Activated T-cell treated with anti-CD3 and anti-CD28 coated beads, Interleukin-2, amount 50 U/mL, for 4 hours (primary cell): Measurements from ENCODE around the gene HTRA2. TPM values are rescaled to one million over a fixed set of nuclear protein-coding genes. Genes with fewer than 3 reads are reported as not detected.
"Not testable (repeated sequence)": the region's sequence is repeated elsewhere in the genome, so short reads cannot be mapped to it uniquely, and the experiment has no call there.

Experiments
- ATAC-seq, 2 donors: fragments of 200-7000 bp; cut with Tn5 transposase; one replicate each; pipeline ENCODE4 v1.10.0; 2021
- DNase-seq: peaks from one replicate; pipeline ENCODE4 v3.0.0-alpha.2; 2020
- H3K27me3 Mint-ChIP-seq: one replicate; pipeline ENCODE4 v1.8.0; 2021; ENCODE audit warnings: low read depth, mixed read lengths
- H3K36me3 Mint-ChIP-seq: one replicate; pipeline ENCODE4 v1.8.0; 2022; ENCODE audit warnings: mixed read lengths; ENCODE audit not compliant: insufficient read depth
- H3K4me1 Mint-ChIP-seq: one replicate; pipeline ENCODE4 v1.8.0; 2021; ENCODE audit warnings: low read depth, mixed read lengths
- H3K4me3 Mint-ChIP-seq: one replicate; pipeline ENCODE4 v1.8.0; 2021; ENCODE audit warnings: mild to moderate bottlenecking, moderate library complexity, mixed read lengths
- H3K9me3 Mint-ChIP-seq: one replicate; pipeline ENCODE4 v1.8.0; 2021; ENCODE audit warnings: mixed read lengths
- total RNA-seq, 3 donors: library from RNA; stranded (reverse); gene quantifications; one replicate each; pipeline ENCODE4 v1.2.1, GENCODE V29; 2021

The HTRA2 gene
- 10 to 100 TPM; 46.2 to 54.6 (median 50.5) TPM for total RNA-seq

- peak; percentile 91 to 93 for ATAC-seq
- Mint-ChIP-seq H3K9me3 (no peaks in the 10 kb centered on the region), H3K4me3 (peak within 1 kb of the TSS; percentile 99), H3K4me1 (peaks cover 42% of the 10 kb centered on the region), H3K36me3 (peaks cover 39% of the 10 kb centered on the region), H3K27me3 (no peaks in the 10 kb centered on the region)
- DNase-seq: peak; percentile 78
Measured at GRCh38 chr2:74529357-74530238, at the start of gene HTRA2, which contains the start of gene AUP1. HTRA2 (plus strand) TSS chr2:74529933; CDS start chr2:74530007, 74 bp downstream. AUP1 (minus strand) TSS chr2:74529706; CDS start chr2:74529629, 77 bp downstream.

- peak overlapping the region; percentile 99 for H3K4me3 Mint-ChIP-seq
Measured at GRCh38 chr2:74481431-74481830, 48.3 kb upstream of the HTRA2 start.

GRCh38 chr2:74481961-74482800 lies 47.6 kb upstream of the HTRA2 start:
- peak overlapping the region; percentile 99 for H3K4me3 Mint-ChIP-seq
- peaks cover 30% of the 10 kb centered on the region for H3K4me1 Mint-ChIP-seq
- H3K36me3 Mint-ChIP-seq: peaks cover 17% of the 10 kb centered on the region
- ATAC-seq (peak; percentile 60 to 64), DNase-seq (no peak)
- H3K9me3 Mint-ChIP-seq: no peaks in the 10 kb centered on the region
- H3K27me3 Mint-ChIP-seq: no peaks in the 10 kb centered on the region

More at GRCh38 chr2:74481431-74481830, 48.3 kb upstream of the HTRA2 start:
- no peak for ATAC-seq
- peaks cover 30% of the 10 kb centered on the region for H3K4me1 Mint-ChIP-seq
- peaks cover 12% of the 10 kb centered on the region for H3K36me3 Mint-ChIP-seq
- no peak for DNase-seq
- no peaks in the 10 kb centered on the region for H3K9me3 Mint-ChIP-seq
- H3K27me3 Mint-ChIP-seq: no peaks in the 10 kb centered on the region

GRCh38 chr2:74482801-74483674 lies 46.7 kb upstream of the HTRA2 start, which contains the start of the genes CCDC142 and TTC31:
CCDC142 (minus strand) TSS chr2:74482998; CDS start chr2:74482837, 161 bp downstream.
TTC31 (plus strand) TSS chr2:74483081; CDS start chr2:74483096, 15 bp downstream.
- H3K27me3 Mint-ChIP-seq: no peaks in the 10 kb centered on the region
- H3K4me3 Mint-ChIP-seq: peak within 1 kb of the TSS; percentile 99
- peaks cover 30% of the 10 kb centered on the region for H3K4me1 Mint-ChIP-seq
- ATAC-seq (peak; percentile 91 to 93), DNase-seq (peak; percentile 90)
- H3K36me3 Mint-ChIP-seq: peaks cover 14% of the 10 kb centered on the region
- no peaks in the 10 kb centered on the region for H3K9me3 Mint-ChIP-seq

- DNase-seq, ATAC-seq, H3K27me3 Mint-ChIP-seq, H3K9me3 Mint-ChIP-seq: not testable (repeated sequence)
- Mint-ChIP-seq H3K4me3 (peak overlapping the region; percentile 99), H3K36me3 (peaks cover 14% of the 10 kb centered on the region), H3K4me1 (peaks cover 30% of the 10 kb centered on the region)
Measured at GRCh38 chr2:74483675-74484164, 46.0 kb upstream of the HTRA2 start.

GRCh38 chr2:74486141-74486540 lies 43.6 kb upstream of the HTRA2 start:
- H3K4me3 Mint-ChIP-seq: no peak overlapping the region
- no peak for DNase-seq
- no peaks in the 10 kb centered on the region for H3K27me3 Mint-ChIP-seq
- H3K4me1 Mint-ChIP-seq: peaks cover 15% of the 10 kb centered on the region
- ATAC-seq: no peak
- H3K9me3 Mint-ChIP-seq: no peaks in the 10 kb centered on the region
- H3K36me3 Mint-ChIP-seq: peaks cover 26% of the 10 kb centered on the region

- DNase-seq: no peak
Measured at GRCh38 chr2:74488643-74489481, 40.9 kb upstream of the HTRA2 start.

GRCh38 chr2:74489906-74490305 lies 39.8 kb upstream of the HTRA2 start:
- DNase-seq: no peak
- peaks cover 2% of the 10 kb centered on the region for H3K4me1 Mint-ChIP-seq
- H3K9me3 Mint-ChIP-seq: no peaks in the 10 kb centered on the region
- H3K36me3 Mint-ChIP-seq: peaks cover 47% of the 10 kb centered on the region
- H3K4me3 Mint-ChIP-seq: no peak overlapping the region
- no peaks in the 10 kb centered on the region for H3K27me3 Mint-ChIP-seq
- ATAC-seq: no peak

More at GRCh38 chr2:74488643-74489481, 40.9 kb upstream of the HTRA2 start:
- Mint-ChIP-seq H3K36me3 (peaks cover 42% of the 10 kb centered on the region), H3K27me3 (no peaks in the 10 kb centered on the region), H3K4me3 (no peak overlapping the region), H3K9me3 (no peaks in the 10 kb centered on the region), H3K4me1 (peaks cover 4% of the 10 kb centered on the region)
- no peak for ATAC-seq

- H3K27me3 Mint-ChIP-seq: no peaks in the 10 kb centered on the region
- ATAC-seq (no peak), DNase-seq (no peak)
- no peaks in the 10 kb centered on the region for H3K4me1 Mint-ChIP-seq
- H3K4me3 Mint-ChIP-seq: no peak overlapping the region
- H3K36me3 Mint-ChIP-seq: peaks cover 38% of the 10 kb centered on the region
- H3K9me3 Mint-ChIP-seq: no peaks in the 10 kb centered on the region
Measured at GRCh38 chr2:74491648-74492544, 37.8 kb upstream of the HTRA2 start.

GRCh38 chr2:74493546-74493945 lies 36.2 kb upstream of the HTRA2 start:
- Mint-ChIP-seq H3K9me3 (no peaks in the 10 kb centered on the region), H3K4me1 (peaks cover 11% of the 10 kb centered on the region), H3K4me3 (no peak overlapping the region)

GRCh38 chr2:74495440-74495839 lies 34.3 kb upstream of the HTRA2 start:
- DNase-seq: no peak
- Mint-ChIP-seq H3K4me1 (peaks cover 24% of the 10 kb centered on the region), H3K36me3 (peaks cover 27% of the 10 kb centered on the region), H3K4me3 (no peak overlapping the region), H3K9me3 (no peaks in the 10 kb centered on the region), H3K27me3 (peaks cover 27% of the 10 kb centered on the region)
- ATAC-seq: no peak

More at GRCh38 chr2:74493546-74493945, 36.2 kb upstream of the HTRA2 start:
- peaks cover 11% of the 10 kb centered on the region for H3K27me3 Mint-ChIP-seq
- ATAC-seq (no peak), DNase-seq (no peak)
- H3K36me3 Mint-ChIP-seq: peaks cover 37% of the 10 kb centered on the region
